Kidney epithelial cell (primary cell): ENCODE results near the gene MBOAT2. TPM values are rescaled to one million over a fixed set of nuclear protein-coding genes. Genes with fewer than 3 reads are reported as not detected.

Experiments
- DNase-seq: peaks from one replicate; pipeline ENCODE4 v3.0.0-alpha.2; 2010; ENCODE audit warnings: low read depth
- H3K27me3 ChIP-seq: 2 replicates; pipeline ENCODE4 v1.6.0; 2011; ENCODE audit warnings: low read length; ENCODE audit not compliant: control insufficient read depth, insufficient read depth
- H3K36me3 ChIP-seq: 2 replicates; pipeline ENCODE4 v1.5.1; 2011; ENCODE audit warnings: low read length; ENCODE audit not compliant: control insufficient read depth, insufficient read depth
- H3K4me3 ChIP-seq: 2 replicates; pipeline ENCODE4 v1.5.1; 2011; ENCODE audit warnings: low read depth, mild to moderate bottlenecking, control low read depth, low read length
- CTCF ChIP-seq: IDR thresholded peaks from 2 replicates; pipeline ENCODE4 v1.5.1; 2011; ENCODE audit warnings: mild to moderate bottlenecking, moderate library complexity, low read length, control low read depth, inconsistent platforms; ENCODE audit not compliant: insufficient read depth, poor library complexity, severe bottlenecking
- total RNA-seq: library from RNA; depleted of rRNA; stranded (reverse); fragments of >200 nt; gene quantifications from 2 replicates; pipeline ENCODE4 v1.2.3, GENCODE V29; 2015

MBOAT2 gene
- total RNA-seq, 1 donor from 2014 or later, result 32.2 TPM

GRCh38 chr2:8827729-8828128, 175.8 kb downstream of the MBOAT2 start:
- no peak overlapping the region for H3K4me3 ChIP-seq
- no peaks in the 10 kb centered on the region for H3K27me3 ChIP-seq
- no peak for TF ChIP-seq CTCF

GRCh38 chr2:8822218-8822617, 181.3 kb downstream of the MBOAT2 start:
- no peak for TF ChIP-seq CTCF
- H3K36me3 ChIP-seq, result no peaks in the 10 kb centered on the region
- no peak overlapping the region for H3K4me3 ChIP-seq
- H3K27me3 ChIP-seq, result no peaks in the 10 kb centered on the region
- no peak for DNase-seq

More at GRCh38 chr2:8827729-8828128, 175.8 kb downstream of the MBOAT2 start:
- H3K36me3 ChIP-seq, result no peaks in the 10 kb centered on the region
- no peak for DNase-seq

GRCh38 chr2:8821276-8822217, 181.9 kb downstream of the MBOAT2 start:
- Histone ChIP-seq H3K4me3 (no peak overlapping the region), H3K27me3 (no peaks in the 10 kb centered on the region), H3K36me3 (no peaks in the 10 kb centered on the region)
- TF ChIP-seq CTCF, result no peak
- no peak for DNase-seq

- no peak for DNase-seq
- Histone ChIP-seq H3K27me3 (no peaks in the 10 kb centered on the region), H3K36me3 (no peaks in the 10 kb centered on the region), H3K4me3 (no peak overlapping the region)
- TF ChIP-seq CTCF, result no peak
These were observed 183.5 kb downstream of the MBOAT2 start for GRCh38 chr2:8819948-8820347.

GRCh38 chr2:8819194-8819593, 184.3 kb downstream of the MBOAT2 start:
- Histone ChIP-seq H3K4me3 (no peak overlapping the region), H3K36me3 (no peaks in the 10 kb centered on the region), H3K27me3 (no peaks in the 10 kb centered on the region)
- no peak for TF ChIP-seq CTCF
- DNase-seq, result no peak
